ENCODE results near the gene CARHSP1. TPM values are rescaled to one million over a fixed set of nuclear protein-coding genes. Genes with fewer than 3 reads are reported as not detected.
A peak's percentile ranks its signal among the peaks of the same experiment; 100 is the strongest.

The CARHSP1 gene
- total and polyA plus RNA-seq, 9 of the 15 experiments (the other 6 are each of a cell fraction or from before 2014, with no cell fraction given) = 5.8 to 114 (median 41.1) TPM

GRCh38 chr16:8861563-8862308 lies 7.1 kb downstream of the CARHSP1 start (continued):
- TF ChIP-seq POLR3A (IDR thresholded peaks at IDR 0.05; ENCODE audit: borderline replicate concordance, extremely low read depth, insufficient read depth, insufficient read length) (no peak), POLR2G (IDR thresholded peaks at IDR 0.05; ENCODE audit: low read depth, low read length) (peak; percentile 71), SIX5 (IDR thresholded peaks at IDR 0.05; ENCODE audit: borderline replicate concordance in 1 of 2, insufficient read depth in 1 of 2, low read depth in 1 of 2, low read length in 2 of 2) (no peak), HDAC1 (IDR thresholded peaks at IDR 0.05) (no peak), ZNF77 (CRISPR knock-in tag; IDR thresholded peaks at IDR 0.05) (no peak), NFRKB (IDR thresholded peaks at IDR 0.05; ENCODE audit: low read depth) (no peak), ZNF134 (CRISPR knock-in tag; conservative IDR thresholded peaks at IDR 0.05) (no peak), ZNF197 (CRISPR knock-in tag; IDR thresholded peaks at IDR 0.05; ENCODE audit: low read depth) (no peak), ZNF253 (CRISPR knock-in tag; conservative IDR thresholded peaks at IDR 0.05) (no peak), SFPQ (IDR thresholded peaks at IDR 0.05; ENCODE audit: low read depth, low read length) (no peak), HOMEZ (CRISPR knock-in tag; IDR thresholded peaks at IDR 0.05) (no peak), YY1 (IDR thresholded peaks at IDR 0.05; ENCODE audit: borderline replicate concordance in 1 of 3, control insufficient read depth in 1 of 3, extremely low read depth in 1 of 3, insufficient read depth in 3 of 3, insufficient read length in 1 of 3, insufficient replicate concordance in 2 of 3, low read depth in 1 of 3, low read length in 2 of 3) (no peak), TFAP4 (CRISPR knock-in tag; IDR thresholded peaks at IDR 0.05; ENCODE audit: borderline replicate concordance) (0 out of 2 replicates have a peak, but pooled peaks have one; percentile 15), RCOR1 (IDR thresholded peaks at IDR 0.05; ENCODE audit: borderline replicate concordance in 1 of 2, low read depth in 2 of 2, low read length in 2 of 2) (0 out of 4 replicates have a peak, but pooled peaks of 1 of the 2 experiments have one; percentile 25), USF1 (CRISPR knock-in tag; IDR thresholded peaks at IDR 0.05) (no peak), ELF4 (CRISPR knock-in tag; IDR thresholded peaks at IDR 0.05) (no peak), CHD1 (IDR thresholded peaks at IDR 0.05; ENCODE audit: low read length) (no peak), MAZ (CRISPR knock-in tag; conservative IDR thresholded peaks at IDR 0.05 in 1 of 2, IDR thresholded peaks at IDR 0.05 in 1 of 2) (peak in 1 of 2 experiments; percentile 58; a peak in 1 of 4 replicates), PRPF4 (IDR thresholded peaks at IDR 0.05; ENCODE audit: insufficient read depth, low read depth, low read length, poor library complexity, severe bottlenecking) (no peak), ZNF121 (CRISPR knock-in tag; conservative IDR thresholded peaks at IDR 0.05) (no peak), SRSF3 (IDR thresholded peaks at IDR 0.05; ENCODE audit: insufficient read depth, low read length) (no peak)

Data from K562 (cell line).